HepG2 (cell line): ENCODE results near the gene GCNT4. TPM values are rescaled to one million over a fixed set of nuclear protein-coding genes. Genes with fewer than 3 reads are reported as not detected.
A peak's percentile ranks its signal among the peaks of the same experiment; 100 is the strongest.

Experiments
- ARID2 ChIP-seq: sonication (generic); formaldehyde crosslinking; IDR thresholded peaks from 2 replicates; pipeline ENCODE4 v1.8.1; 2022; ENCODE audit warnings: mild to moderate bottlenecking, missing genetic modification reagents, borderline replicate concordance
- ARNT2 ChIP-seq: sonication (generic); formaldehyde crosslinking; IDR thresholded peaks from 2 replicates; pipeline ENCODE4 v1.8.0; 2022; ENCODE audit warnings: mild to moderate bottlenecking, low read depth, missing genetic modification reagents, moderate library complexity
- CCDC6 ChIP-seq: sonication (generic); formaldehyde crosslinking; IDR thresholded peaks from 2 replicates; pipeline ENCODE4 v1.8.1; 2022; ENCODE audit warnings: mild to moderate bottlenecking, missing genetic modification reagents, moderate library complexity
- CREB1 ChIP-seq, 2 experiments: fragments of 450-650 bp in 1 of 2; IDR thresholded peaks; 2 replicates each; pipeline ENCODE4 v1.6.1; 2016 to 2017; ENCODE audit warnings: control low read depth in 1 of 2, mild to moderate bottlenecking in 1 of 2, missing compliant biosample characterization in 1 of 2, missing genetic modification characterization in 1 of 2
- DMAP1 ChIP-seq: IDR thresholded peaks from 2 replicates; pipeline ENCODE4 v1.6.1; 2016
- ERF ChIP-seq: IDR thresholded peaks from 2 replicates; pipeline ENCODE4 v1.6.1; 2018; ENCODE audit warnings: missing biosample characterization, missing genetic modification reagents
- RAD21 ChIP-seq: fragments of 450-650 bp; formaldehyde crosslinking; IDR thresholded peaks from 2 replicates; pipeline ENCODE4 v1.5.0; 2020; ENCODE audit warnings: mild to moderate bottlenecking
- RELA ChIP-seq: sonication (generic); formaldehyde crosslinking; IDR thresholded peaks from 2 replicates; pipeline ENCODE4 v1.4.0; 2020; ENCODE audit warnings: missing genetic modification reagents
- TAF1 ChIP-seq: sonication (generic); formaldehyde crosslinking; IDR thresholded peaks from 2 replicates; pipeline ENCODE4 v1.4.0; 2020; ENCODE audit warnings: missing genetic modification reagents
- YEATS4 ChIP-seq: sonication (generic); formaldehyde crosslinking; IDR thresholded peaks from 2 replicates; pipeline ENCODE4 v1.4.0; 2020; ENCODE audit warnings: missing genetic modification reagents, borderline replicate concordance
- ZNF563 ChIP-seq: sonication (generic); formaldehyde crosslinking; IDR thresholded peaks from 2 replicates; pipeline ENCODE4 v1.8.0; 2022; ENCODE audit warnings: mild to moderate bottlenecking, moderate library complexity, missing genetic modification reagents
- polyA plus RNA-seq, 8 experiments: library from polyadenylated mRNA; depleted of rRNA in 3 of 8; stranded (reverse) in 7 of 8; unstranded in 1 of 8; fragments of >200 nt; fragmentation: Illumina TruSeq in 4 of 8; extraction: Trizol in 4 of 8; gene quantifications; 2 replicates each; pipeline versions ENCODE4 v1.2.1 to v1.2.3, GENCODE V29; 2011 to 2016; ENCODE audit warnings: low read depth in 4 of 8, missing spikeins in 1 of 8, mixed read lengths in 1 of 8; ENCODE audit not compliant: insufficient read depth in 1 of 8
- total RNA-seq, 5 experiments: library from RNA; depleted of rRNA; stranded (reverse); fragments of >200 nt; fragmentation: Illumina TruSeq; extraction: Trizol; gene quantifications; 2 replicates each; pipeline ENCODE4 v1.2.3, GENCODE V29; 2016; ENCODE audit warnings: low read depth in 1 of 5
- TF ChIP-seq, protein P1 (sequence below): sonication (generic); formaldehyde crosslinking; IDR thresholded peaks from 2 replicates; pipeline ENCODE4 v1.4.0; 2020; ENCODE audit warnings: low read depth, missing genetic modification reagents
- TF ChIP-seq, protein P2 (sequence below): sonication (generic); formaldehyde crosslinking; IDR thresholded peaks from 2 replicates; pipeline ENCODE4 v1.9.0; 2022; ENCODE audit warnings: missing genetic modification reagents, mild to moderate bottlenecking, borderline replicate concordance
- TF ChIP-seq, protein P3 (sequence below): IDR thresholded peaks from 2 replicates; pipeline ENCODE4 v1.6.1; 2012; ENCODE audit warnings: low read depth, low read length, improper control_type of control experiment
- TF ChIP-seq, protein P4 (sequence below): sonication (generic); formaldehyde crosslinking; IDR thresholded peaks from 2 replicates; pipeline ENCODE4 v1.8.0; 2023; ENCODE audit warnings: mild to moderate bottlenecking, missing genetic modification reagents
- TF ChIP-seq, protein P5 (sequence below): sonication (generic); formaldehyde crosslinking; IDR thresholded peaks from 2 replicates; pipeline ENCODE4 v1.9.0; 2022; ENCODE audit warnings: low read depth, missing genetic modification reagents

The GCNT4 gene
- total and polyA plus RNA-seq, 2 of the 13 experiments (the other 11 are each of a cell fraction or from before 2014, with no cell fraction given) = 0.22 to 0.38 TPM

DNA sequence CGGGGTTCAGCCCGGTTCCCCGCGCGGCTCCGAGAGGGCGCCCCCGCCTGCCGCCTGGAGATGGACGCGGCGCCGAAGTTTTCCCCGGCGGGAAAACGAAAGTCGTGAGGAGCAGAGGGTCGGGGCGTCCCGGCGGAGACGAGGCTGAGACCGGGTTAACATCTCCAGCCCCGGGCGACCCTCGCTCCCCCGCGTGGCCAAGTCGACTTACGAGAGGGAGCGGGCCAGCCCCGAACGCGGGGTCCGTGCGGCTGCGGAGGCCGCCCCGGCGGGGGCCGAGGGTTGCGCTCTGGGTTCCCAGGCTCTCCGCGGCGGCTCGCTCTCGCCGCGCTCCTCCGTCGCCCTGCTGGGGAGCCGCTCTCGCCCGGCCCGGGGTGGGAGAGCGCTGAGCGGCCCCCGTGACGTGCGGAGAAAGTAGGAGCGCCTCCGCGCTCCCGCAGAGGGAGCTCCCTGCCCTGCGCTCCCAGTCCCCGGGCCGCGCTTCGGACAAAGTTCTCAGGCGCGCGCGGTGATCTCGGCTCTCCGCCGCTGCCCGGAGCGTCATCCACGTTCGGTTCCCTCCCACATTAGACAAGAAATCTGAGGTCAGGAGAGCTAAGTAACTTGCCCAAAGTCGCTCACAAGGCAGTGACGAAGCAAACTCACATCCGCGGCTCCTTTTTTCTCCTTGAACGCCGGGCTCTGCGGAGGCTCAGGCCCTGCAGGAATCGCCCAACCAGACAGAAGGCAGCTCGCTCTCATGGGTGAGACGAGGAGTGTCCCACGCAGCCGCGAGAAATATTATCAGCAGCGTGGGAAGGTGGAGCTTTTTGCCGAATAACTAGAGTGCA is 1.2 kb upstream of the GCNT4 start (continued):
- TF ChIP-seq, protein P1, sequence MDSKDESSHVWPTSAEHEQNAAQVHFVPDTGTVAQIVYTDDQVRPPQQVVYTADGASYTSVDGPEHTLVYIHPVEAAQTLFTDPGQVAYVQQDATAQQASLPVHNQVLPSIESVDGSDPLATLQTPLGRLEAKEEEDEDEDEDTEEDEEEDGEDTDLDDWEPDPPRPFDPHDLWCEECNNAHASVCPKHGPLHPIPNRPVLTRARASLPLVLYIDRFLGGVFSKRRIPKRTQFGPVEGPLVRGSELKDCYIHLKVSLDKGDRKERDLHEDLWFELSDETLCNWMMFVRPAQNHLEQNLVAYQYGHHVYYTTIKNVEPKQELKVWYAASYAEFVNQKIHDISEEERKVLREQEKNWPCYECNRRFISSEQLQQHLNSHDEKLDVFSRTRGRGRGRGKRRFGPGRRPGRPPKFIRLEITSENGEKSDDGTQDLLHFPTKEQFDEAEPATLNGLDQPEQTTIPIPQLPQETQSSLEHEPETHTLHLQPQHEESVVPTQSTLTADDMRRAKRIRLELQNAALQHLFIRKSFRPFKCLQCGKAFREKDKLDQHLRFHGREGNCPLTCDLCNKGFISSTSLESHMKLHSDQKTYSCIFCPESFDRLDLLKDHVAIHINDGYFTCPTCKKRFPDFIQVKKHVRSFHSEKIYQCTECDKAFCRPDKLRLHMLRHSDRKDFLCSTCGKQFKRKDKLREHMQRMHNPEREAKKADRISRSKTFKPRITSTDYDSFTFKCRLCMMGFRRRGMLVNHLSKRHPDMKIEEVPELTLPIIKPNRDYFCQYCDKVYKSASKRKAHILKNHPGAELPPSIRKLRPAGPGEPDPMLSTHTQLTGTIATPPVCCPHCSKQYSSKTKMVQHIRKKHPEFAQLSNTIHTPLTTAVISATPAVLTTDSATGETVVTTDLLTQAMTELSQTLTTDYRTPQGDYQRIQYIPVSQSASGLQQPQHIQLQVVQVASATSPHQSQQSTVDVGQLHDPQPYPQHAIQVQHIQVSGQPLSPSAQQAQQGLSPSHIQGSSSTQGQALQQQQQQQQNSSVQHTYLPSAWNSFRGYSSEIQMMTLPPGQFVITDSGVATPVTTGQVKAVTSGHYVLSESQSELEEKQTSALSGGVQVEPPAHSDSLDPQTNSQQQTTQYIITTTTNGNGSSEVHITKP (CRISPR knock-in tag) = 0 out of 2 replicates have a peak, but pooled peaks have one; percentile 26
- TF ChIP-seq RAD21 (peak; percentile 27; the same call in 1 of the 2 replicates), ERF (CRISPR knock-in tag) (0 out of 2 replicates have a peak, but pooled peaks have one; percentile 7), ZNF563 (CRISPR knock-in tag) (0 out of 2 replicates have a peak, but pooled peaks have one; percentile 35), ARNT2 (CRISPR knock-in tag) (no peak; the same call in none of the 2 replicates), CREB1 (IDR thresholded peaks at IDR 0.05) (peak; percentile 30; the same call in 1 of the 2 replicates), CREB1 (CRISPR knock-in tag; IDR thresholded peaks at IDR 0.05) (no peak), YEATS4 (0 out of 2 replicates have a peak, but pooled peaks have one; percentile 31), TAF1 (CRISPR knock-in tag) (peak; percentile 29; the same call in 1 of the 2 replicates), RELA (0 out of 2 replicates have a peak, but pooled peaks have one; percentile 43), CCDC6 (CRISPR knock-in tag) (peak; percentile 58; the same call in 1 of the 2 replicates), ARID2 (CRISPR knock-in tag) (no peak), DMAP1 (CRISPR knock-in tag) (no peak)
- TF ChIP-seq, protein P2, sequence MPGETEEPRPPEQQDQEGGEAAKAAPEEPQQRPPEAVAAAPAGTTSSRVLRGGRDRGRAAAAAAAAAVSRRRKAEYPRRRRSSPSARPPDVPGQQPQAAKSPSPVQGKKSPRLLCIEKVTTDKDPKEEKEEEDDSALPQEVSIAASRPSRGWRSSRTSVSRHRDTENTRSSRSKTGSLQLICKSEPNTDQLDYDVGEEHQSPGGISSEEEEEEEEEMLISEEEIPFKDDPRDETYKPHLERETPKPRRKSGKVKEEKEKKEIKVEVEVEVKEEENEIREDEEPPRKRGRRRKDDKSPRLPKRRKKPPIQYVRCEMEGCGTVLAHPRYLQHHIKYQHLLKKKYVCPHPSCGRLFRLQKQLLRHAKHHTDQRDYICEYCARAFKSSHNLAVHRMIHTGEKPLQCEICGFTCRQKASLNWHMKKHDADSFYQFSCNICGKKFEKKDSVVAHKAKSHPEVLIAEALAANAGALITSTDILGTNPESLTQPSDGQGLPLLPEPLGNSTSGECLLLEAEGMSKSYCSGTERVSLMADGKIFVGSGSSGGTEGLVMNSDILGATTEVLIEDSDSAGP = peak; percentile 41; the same call in 1 of the 2 replicates
- TF ChIP-seq, protein P3, sequence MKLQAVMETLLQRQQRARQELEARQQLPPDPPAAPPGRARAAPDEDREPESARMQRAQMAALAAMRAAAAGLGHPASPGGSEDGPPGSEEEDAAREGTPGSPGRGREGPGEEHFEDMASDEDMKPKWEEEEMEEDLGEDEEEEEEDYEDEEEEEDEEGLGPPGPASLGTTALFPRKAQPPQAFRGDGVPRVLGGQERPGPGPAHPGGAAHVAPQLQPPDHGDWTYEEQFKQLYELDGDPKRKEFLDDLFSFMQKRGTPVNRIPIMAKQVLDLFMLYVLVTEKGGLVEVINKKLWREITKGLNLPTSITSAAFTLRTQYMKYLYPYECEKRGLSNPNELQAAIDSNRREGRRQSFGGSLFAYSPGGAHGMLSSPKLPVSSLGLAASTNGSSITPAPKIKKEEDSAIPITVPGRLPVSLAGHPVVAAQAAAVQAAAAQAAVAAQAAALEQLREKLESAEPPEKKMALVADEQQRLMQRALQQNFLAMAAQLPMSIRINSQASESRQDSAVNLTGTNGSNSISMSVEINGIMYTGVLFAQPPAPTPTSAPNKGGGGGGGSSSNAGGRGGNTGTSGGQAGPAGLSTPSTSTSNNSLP = peak; percentile 25; the same call in 1 of the 2 replicates
- TF ChIP-seq, protein P4, sequence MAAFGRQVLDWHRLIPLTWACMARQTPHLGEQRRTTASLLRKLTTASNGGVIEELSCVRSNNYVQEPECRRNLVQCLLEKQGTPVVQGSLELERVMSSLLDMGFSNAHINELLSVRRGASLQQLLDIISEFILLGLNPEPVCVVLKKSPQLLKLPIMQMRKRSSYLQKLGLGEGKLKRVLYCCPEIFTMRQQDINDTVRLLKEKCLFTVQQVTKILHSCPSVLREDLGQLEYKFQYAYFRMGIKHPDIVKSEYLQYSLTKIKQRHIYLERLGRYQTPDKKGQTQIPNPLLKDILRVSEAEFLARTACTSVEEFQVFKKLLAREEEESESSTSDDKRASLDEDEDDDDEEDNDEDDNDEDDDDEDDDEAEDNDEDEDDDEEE (CRISPR knock-in tag) = 0 out of 2 replicates have a peak, but pooled peaks have one; percentile 59
- TF ChIP-seq, protein P5, sequence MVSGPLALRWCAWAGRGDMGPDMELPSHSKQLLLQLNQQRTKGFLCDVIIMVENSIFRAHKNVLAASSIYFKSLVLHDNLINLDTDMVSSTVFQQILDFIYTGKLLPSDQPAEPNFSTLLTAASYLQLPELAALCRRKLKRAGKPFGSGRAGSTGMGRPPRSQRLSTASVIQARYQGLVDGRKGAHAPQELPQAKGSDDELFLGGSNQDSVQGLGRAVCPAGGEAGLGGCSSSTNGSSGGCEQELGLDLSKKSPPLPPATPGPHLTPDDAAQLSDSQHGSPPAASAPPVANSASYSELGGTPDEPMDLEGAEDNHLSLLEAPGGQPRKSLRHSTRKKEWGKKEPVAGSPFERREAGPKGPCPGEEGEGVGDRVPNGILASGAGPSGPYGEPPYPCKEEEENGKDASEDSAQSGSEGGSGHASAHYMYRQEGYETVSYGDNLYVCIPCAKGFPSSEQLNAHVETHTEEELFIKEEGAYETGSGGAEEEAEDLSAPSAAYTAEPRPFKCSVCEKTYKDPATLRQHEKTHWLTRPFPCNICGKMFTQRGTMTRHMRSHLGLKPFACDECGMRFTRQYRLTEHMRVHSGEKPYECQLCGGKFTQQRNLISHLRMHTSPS (CRISPR knock-in tag) = no peak
